HS-27A (cell line): Measurements from ENCODE around the gene PLXDC2.
A peak's percentile ranks its signal among the peaks of the same experiment; 100 is the strongest.

Experiments used
- DNase-seq: peaks from one replicate; pipeline ENCODE4 v3.0.0-alpha.2; 2012; ENCODE audit warnings: low read depth, missing footprints

Gene PLXDC2

GRCh38 chr10:19911886-19912285 is 95.7 kb downstream of the PLXDC2 start:
- DNase-seq: no peak

GRCh38 chr10:19913987-19914386 is 97.8 kb downstream of the PLXDC2 start:
- no peak for DNase-seq

- no peak for DNase-seq
Measured at GRCh38 chr10:19915125-19915524, 98.9 kb downstream of the PLXDC2 start.

GRCh38 chr10:19915816-19916215 is 99.6 kb downstream of the PLXDC2 start:
- DNase-seq: no peak

- DNase-seq: no peak
Measured at GRCh38 chr10:19917751-19918478, 101.7 kb downstream of the PLXDC2 start.

GRCh38 chr10:19918794-19919193 is 102.6 kb downstream of the PLXDC2 start:
- no peak for DNase-seq

GRCh38 chr10:19919671-19920070 is 103.4 kb downstream of the PLXDC2 start:
- DNase-seq: no peak

- no peak for DNase-seq
Measured at GRCh38 chr10:19920075-19920726, 104.0 kb downstream of the PLXDC2 start.

GRCh38 chr10:19921300-19922140 is 105.3 kb downstream of the PLXDC2 start:
- no peak for DNase-seq

- peak; percentile 43 for DNase-seq
Measured at GRCh38 chr10:19922236-19922963, 106.2 kb downstream of the PLXDC2 start.

GRCh38 chr10:19925064-19925463 is 108.8 kb downstream of the PLXDC2 start:
- no peak for DNase-seq

- no peak for DNase-seq
Measured at GRCh38 chr10:19928936-19929335, 112.7 kb downstream of the PLXDC2 start.

GRCh38 chr10:19929506-19930140 is 113.4 kb downstream of the PLXDC2 start:
- DNase-seq: peak; percentile 19

- no peak for DNase-seq
Measured at GRCh38 chr10:19930936-19931893, 115.0 kb downstream of the PLXDC2 start.

GRCh38 chr10:19931894-19932590 is 115.8 kb downstream of the PLXDC2 start:
- DNase-seq: no peak

- DNase-seq: no peak
Measured at GRCh38 chr10:19932806-19933371, 116.7 kb downstream of the PLXDC2 start.

GRCh38 chr10:19933772-19934171 is 117.5 kb downstream of the PLXDC2 start:
- no peak for DNase-seq

GRCh38 chr10:19935176-19935575 is 118.9 kb downstream of the PLXDC2 start:
- no peak for DNase-seq

GRCh38 chr10:19936289-19936688 is 120.1 kb downstream of the PLXDC2 start:
- DNase-seq: no peak
